IPS-18c (cell line): ENCODE data around the gene MAP1A.
A peak's percentile ranks its signal among the peaks of the same experiment; 100 is the strongest.

ENCODE experiments used
- H3K4me3 ChIP-seq: 2 replicates; pipeline ENCODE4 v1.7.0; 2013; ENCODE audit warnings: low read depth, mild to moderate bottlenecking, low read length, moderate library complexity; ENCODE audit not compliant: insufficient read depth
- H3K9me3 ChIP-seq: one replicate; pipeline ENCODE4 v1.6.1; 2013; ENCODE audit warnings: mild to moderate bottlenecking, low read length, moderate library complexity; ENCODE audit not compliant: control insufficient read depth, insufficient read depth

MAP1A gene

GRCh38 chr15:43508991-43509659 is 8.3 kb upstream of the MAP1A start:
- peak overlapping the region; percentile 62; the same call in 1 of the 2 replicates for H3K4me3 ChIP-seq
- no peaks in the 10 kb centered on the region for H3K9me3 ChIP-seq

DNA sequence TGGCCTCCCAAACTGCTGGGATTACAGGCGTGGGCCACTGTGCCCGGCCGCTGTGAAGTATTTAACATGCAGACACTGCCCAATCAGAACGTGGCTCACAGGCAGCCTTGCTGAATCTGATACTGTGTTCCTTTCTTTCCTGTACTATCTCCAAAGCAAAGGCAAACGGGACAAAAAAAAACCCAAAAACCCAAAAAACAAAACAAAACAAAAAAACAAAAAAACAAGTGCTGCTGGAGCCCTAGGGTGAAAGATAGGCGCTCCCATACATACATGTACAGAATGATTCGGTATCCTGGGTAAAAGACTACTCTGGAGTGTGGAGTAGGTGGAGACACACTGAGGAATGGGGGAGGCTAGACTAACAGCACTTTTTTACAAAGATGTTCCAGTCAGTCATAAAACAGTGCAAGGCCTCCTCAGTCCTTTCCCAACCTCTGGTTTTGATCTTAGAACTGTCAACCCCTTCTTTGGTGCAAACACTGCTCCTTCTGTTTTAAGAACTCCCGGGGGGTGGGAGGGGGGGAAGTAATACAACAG is 7.7 kb upstream of the MAP1A start:
- H3K9me3 ChIP-seq: no peaks in the 10 kb centered on the region
- H3K4me3 ChIP-seq: peak overlapping the region; percentile 62; the same call in 1 of the 2 replicates

- H3K9me3 ChIP-seq: no peaks in the 10 kb centered on the region
- peak overlapping the region; percentile 62 for H3K4me3 ChIP-seq
Observed at GRCh38 chr15:43510200-43511011, 7.0 kb upstream of the MAP1A start.

- peak overlapping the region; percentile 37 for H3K4me3 ChIP-seq
- H3K9me3 ChIP-seq: no peaks in the 10 kb centered on the region
Observed at GRCh38 chr15:43511012-43511885, 6.2 kb upstream of the MAP1A start.

GRCh38 chr15:43513550-43513949 is 3.9 kb upstream of the MAP1A start:
- Histone ChIP-seq H3K4me3 (no peak overlapping the region), H3K9me3 (no peaks in the 10 kb centered on the region)

- Histone ChIP-seq H3K9me3 (no peaks in the 10 kb centered on the region), H3K4me3 (no peak overlapping the region)
Observed at GRCh38 chr15:43514241-43515057, 3.0 kb upstream of the MAP1A start.

GRCh38 chr15:43515741-43516140 is 1.7 kb upstream of the MAP1A start:
- H3K9me3 ChIP-seq: peaks cover 2% of the 10 kb centered on the region
- H3K4me3 ChIP-seq: no peak overlapping the region

GRCh38 chr15:43516185-43516584 is 1.2 kb upstream of the MAP1A start:
- H3K9me3 ChIP-seq: peaks cover 3% of the 10 kb centered on the region
- peak overlapping the region; percentile 5; the same call in 1 of the 2 replicates for H3K4me3 ChIP-seq

GRCh38 chr15:43516801-43517353 is 531 bp upstream of the MAP1A start:
- Histone ChIP-seq H3K4me3 (peak overlapping the region; percentile 31), H3K9me3 (peaks cover 3% of the 10 kb centered on the region)

DNA sequence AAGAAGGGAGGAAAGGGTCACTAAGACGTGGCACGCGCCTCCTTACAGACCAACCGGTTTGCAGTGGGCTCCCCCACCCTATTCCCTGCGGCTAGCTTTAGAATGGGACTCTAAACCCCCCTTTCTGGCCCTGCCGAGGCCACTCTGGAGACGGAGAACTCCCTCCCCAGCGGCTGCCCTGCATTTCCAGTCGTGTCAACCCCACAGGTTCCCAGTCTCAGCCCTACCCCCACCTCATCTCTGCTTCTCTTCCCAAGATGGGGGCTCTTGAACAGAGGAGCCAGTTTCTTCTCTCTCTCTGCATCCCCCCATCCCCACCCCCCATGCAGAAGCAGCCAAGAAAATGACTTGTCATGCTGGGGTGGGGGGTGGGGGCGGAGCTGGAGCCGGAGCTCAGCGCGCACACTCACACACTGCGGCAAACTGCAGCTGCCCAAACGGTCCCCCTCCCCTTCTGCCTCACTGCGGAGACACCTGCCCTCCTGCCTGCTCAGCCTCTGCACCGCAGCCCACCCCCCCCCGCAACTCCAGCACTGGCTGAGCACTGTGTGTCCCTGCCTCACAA is 871 bp downstream of the MAP1A start:
- Histone ChIP-seq H3K9me3 (peaks cover 3% of the 10 kb centered on the region), H3K4me3 (peak overlapping the region; percentile 67)

GRCh38 chr15:43519196-43519595 is 1.8 kb downstream of the MAP1A start:
- Histone ChIP-seq H3K9me3 (peaks cover 3% of the 10 kb centered on the region), H3K4me3 (no peak overlapping the region)

DNA sequence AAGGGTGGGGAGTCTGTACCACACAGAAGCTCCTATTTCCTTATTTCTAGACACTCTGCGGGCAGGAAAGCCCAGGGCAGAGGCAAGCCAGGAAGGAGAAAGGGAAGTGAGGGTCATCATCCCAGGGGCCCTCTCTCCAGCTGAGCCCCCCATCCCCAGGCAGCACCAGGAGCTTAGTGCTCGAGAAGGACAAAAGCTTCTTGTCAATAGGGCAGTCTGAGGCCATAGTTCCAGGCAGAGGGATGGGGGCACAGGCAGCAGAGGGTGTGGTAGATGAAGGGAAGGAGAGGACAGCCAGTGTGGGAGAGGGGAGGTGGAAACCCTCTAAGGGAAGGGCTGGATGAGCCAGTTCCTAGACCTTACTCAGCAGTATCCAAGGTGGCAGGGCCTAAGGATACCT is 2.7 kb downstream of the MAP1A start:
- H3K4me3 ChIP-seq: no peak overlapping the region
- H3K9me3 ChIP-seq: peaks cover 3% of the 10 kb centered on the region

- Histone ChIP-seq H3K9me3 (peaks cover 3% of the 10 kb centered on the region), H3K4me3 (no peak overlapping the region)
Observed at GRCh38 chr15:43521419-43521818, 4.0 kb downstream of the MAP1A start.

GRCh38 chr15:43522247-43522646 is 4.8 kb downstream of the MAP1A start:
- Histone ChIP-seq H3K4me3 (no peak overlapping the region), H3K9me3 (peaks cover 3% of the 10 kb centered on the region)

DNA sequence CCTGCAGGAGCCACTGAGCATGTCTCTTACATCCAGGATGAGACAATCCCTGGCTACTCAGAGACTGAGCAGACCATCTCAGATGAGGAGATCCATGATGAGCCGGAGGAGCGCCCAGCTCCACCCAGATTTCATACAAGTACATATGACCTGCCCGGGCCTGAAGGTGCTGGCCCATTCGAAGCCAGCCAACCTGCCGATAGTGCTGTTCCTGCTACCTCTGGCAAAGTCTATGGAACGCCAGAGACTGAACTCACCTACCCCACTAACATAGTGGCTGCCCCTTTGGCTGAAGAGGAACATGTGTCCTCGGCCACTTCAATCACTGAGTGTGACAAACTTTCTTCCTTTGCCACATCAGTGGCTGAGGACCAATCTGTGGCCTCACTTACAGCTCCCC is 6.2 kb downstream of the MAP1A start:
- H3K4me3 ChIP-seq: no peak overlapping the region
- peaks cover 3% of the 10 kb centered on the region for H3K9me3 ChIP-seq

DNA sequence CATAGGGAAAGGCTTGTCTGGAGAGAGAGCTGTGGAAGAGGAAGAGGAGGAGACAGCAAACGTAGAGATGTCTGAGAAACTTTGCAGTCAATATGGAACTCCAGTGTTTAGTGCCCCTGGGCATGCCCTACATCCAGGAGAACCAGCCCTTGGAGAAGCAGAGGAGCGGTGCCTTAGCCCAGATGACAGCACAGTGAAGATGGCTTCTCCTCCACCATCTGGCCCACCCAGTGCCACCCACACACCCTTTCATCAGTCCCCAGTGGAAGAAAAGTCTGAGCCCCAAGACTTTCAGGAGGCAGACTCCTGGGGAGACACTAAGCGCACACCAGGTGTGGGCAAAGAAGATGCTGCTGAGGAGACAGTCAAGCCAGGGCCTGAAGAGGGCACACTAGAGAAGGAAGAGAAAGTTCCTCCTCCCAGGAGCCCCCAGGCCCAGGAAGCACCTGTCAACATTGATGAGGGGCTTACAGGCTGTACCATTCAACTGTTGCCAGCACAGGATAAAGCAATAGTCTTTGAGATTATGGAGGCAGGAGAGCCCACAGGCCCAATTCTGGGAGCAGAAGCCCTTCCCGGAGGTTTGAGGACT is 6.9 kb downstream of the MAP1A start:
- H3K4me3 ChIP-seq: no peak overlapping the region
- H3K9me3 ChIP-seq: peaks cover 3% of the 10 kb centered on the region
